Neural progenitor cell (in vitro differentiated cells): ENCODE measurements around the gene RERE.

Experiments used
- CTCF ChIP-seq: fragments of 200-600 bp; sonication (generic); IDR thresholded peaks from 2 replicates; pipeline ENCODE4 v1.5.1; 2017; ENCODE audit warnings: antibody characterized with exemption, mild to moderate bottlenecking
- EZH2phosphoT487 ChIP-seq: fragments of 200-600 bp; sonication (generic); IDR thresholded peaks from 2 replicates; pipeline ENCODE4 v1.6.1; 2017; ENCODE audit warnings: antibody characterized with exemption

DNA sequence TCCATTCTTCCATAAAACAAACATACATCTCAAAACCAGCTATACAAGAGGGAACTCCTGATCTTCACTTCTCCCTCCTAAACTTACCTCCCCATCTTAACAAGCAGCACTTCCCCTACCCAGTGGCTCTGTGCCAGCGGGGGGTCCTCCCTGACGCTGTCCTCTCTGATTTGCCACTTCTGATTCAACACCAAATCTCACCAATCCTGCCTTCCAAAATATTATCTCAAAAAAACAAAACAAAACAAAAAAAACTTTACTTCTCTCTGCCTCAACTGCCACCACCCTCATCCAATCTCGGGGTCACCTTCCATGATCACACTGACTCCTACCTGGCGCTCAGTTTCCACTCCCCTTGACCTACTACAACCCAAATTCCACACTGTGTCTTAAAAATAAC lies 426.7 kb downstream of the RERE start:
- no peak for TF ChIP-seq CTCF
- no peak for TF ChIP-seq EZH2phosphoT487
